Stimulated activated CD4-positive, alpha-beta T cell treated with anti-CD3 and anti-CD28 coated beads, Interleukin-4, amount 100 ng/mL, for 4 hours (primary cell): ENCODE measurements around the gene SDHC.
A peak's percentile ranks its signal among the peaks of the same experiment; 100 is the strongest.
"Not testable (repeated sequence)": the region's sequence is repeated elsewhere in the genome, so short reads cannot be mapped to it uniquely, and the experiment has no call there.

Source experiments
- DNase-seq, 2 experiments: peaks; one replicate each; pipeline ENCODE4 v3.0.0-alpha.2; 2020

Gene SDHC

GRCh38 chr1:161313554-161314200 lies 504 bp upstream of the SDHC start:
- DNase-seq, result no peak

GRCh38 chr1:161315841-161316674 lies 1.9 kb downstream of the SDHC start:
- not testable (repeated sequence) for DNase-seq

DNA sequence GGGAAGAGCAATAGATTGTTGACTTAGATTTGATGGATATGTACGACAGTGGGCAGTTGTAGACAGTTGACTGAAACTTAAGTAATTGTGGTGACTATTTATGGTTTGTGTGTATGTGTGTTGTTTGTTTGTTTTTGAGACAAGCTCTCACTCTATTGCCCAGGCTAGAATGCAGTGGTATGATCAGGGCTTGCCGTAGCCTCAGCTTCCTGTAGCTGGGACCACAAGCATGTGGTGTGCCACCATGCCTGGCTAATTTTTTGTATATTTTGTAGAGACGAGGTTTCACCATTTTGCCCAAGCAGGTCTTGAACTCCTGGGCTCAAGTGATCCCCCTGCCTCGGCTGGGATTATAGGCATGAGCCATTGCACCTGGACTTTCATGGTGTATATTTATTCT lies 9.8 kb downstream of the SDHC start:
- DNase-seq, result no peak

DNA sequence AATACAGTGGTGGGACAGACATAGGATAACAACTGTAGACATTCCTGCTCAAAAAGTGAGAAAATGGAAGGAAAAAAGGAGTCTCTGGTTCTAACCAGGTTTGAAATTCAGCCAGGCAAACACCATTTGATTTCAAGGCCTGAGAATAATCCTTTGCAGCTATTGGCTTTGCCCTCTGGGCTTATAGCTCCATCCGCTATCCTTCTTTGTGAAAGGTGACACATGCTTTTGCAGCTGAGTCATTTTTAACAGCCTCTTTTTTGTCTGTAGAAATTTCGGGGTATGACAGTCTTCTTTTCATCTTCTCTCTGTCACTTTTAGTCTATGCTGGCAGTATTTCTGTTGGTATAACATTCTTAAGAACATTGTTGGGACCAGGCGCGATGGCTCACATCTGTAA lies 16.2 kb downstream of the SDHC start:
- no peak for DNase-seq

GRCh38 chr1:161333166-161333565 lies 19.0 kb downstream of the SDHC start:
- no peak for DNase-seq

DNA sequence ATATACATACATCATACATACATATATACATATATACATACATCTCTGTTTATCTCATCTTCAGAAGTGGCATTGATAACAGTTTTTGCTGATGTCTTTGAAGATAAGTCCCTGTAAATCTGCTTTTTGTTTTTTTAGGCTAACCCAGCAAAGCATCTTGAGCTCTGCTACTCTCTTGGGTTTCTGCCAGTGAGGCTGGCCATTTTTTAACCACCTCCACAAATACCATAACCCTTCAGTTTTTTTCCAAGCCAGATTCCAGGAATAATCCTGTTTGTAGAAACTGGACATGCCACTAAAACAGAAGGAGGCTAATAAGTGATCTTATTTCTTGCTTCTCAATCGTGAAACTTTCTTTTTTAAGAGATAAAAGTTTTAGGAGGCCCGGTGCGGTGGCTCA lies 21.6 kb downstream of the SDHC start:
- no peak for DNase-seq

- DNase-seq, result no peak
Measured at GRCh38 chr1:161342177-161342576, 28.0 kb downstream of the SDHC start.

GRCh38 chr1:161342821-161343220 lies 28.6 kb downstream of the SDHC start:
- no peak for DNase-seq

DNA sequence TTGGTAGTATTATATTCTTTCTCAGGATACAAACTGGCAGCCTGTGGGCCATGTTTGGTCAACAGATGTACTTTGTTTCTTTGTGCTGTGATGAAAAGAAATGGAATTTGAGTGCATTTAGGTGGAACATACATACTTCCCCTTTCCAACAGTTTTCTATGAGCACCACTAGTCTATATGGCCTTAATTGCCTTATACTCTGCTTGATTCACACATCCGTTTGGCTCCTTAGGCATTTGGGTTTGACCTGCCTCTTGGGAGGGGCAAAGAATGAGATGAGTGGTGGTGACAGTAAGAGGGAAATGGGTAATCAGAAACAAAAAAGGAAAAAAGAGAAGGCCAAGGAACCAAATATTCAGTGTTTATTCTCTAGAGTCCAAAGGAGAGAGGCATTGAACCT lies 36.5 kb downstream of the SDHC start:
- no peak for DNase-seq

GRCh38 chr1:161351482-161351881 lies 37.3 kb downstream of the SDHC start:
- DNase-seq, result no peak

DNA sequence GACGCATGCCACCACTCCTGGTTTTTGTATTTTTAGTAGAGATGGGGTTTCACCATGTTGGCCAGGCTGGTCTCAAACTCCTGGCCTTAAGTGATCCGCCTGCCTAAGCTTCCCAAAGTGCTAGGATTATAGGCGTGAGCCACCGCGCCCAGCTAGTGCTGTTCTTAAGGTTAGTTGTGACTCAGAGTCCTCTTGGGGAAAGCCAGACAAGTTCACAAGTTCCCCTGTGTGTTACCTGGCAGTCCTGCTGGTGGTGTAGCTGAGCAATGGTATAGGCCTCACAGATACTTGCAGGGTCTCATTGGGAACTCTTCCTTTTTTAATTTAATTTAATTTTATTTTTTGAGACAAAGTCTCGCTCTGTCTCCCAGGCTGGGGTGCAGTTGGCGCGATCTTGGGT lies 42.9 kb downstream of the SDHC start:
- DNase-seq, result no peak

DNA sequence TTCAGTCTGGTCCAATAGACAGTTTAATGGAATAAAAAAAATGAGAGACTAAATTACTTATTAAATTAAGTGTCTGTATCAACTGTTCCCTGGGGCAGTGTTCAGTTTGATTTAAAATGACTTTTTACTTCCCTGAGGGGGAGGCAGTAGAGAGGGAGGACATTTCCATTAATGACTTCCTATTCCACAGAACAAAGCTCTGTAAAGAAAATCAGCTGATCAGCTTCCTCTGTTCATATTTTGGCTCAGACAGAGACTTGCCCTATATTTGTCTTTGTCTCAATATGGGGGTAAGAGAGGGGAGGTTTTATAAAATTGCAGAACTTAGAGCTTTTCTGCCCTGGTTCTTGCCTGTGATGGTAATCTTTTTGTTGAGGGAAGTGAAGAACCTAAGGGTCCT lies 45.1 kb downstream of the SDHC start:
- DNase-seq, result no peak

DNA sequence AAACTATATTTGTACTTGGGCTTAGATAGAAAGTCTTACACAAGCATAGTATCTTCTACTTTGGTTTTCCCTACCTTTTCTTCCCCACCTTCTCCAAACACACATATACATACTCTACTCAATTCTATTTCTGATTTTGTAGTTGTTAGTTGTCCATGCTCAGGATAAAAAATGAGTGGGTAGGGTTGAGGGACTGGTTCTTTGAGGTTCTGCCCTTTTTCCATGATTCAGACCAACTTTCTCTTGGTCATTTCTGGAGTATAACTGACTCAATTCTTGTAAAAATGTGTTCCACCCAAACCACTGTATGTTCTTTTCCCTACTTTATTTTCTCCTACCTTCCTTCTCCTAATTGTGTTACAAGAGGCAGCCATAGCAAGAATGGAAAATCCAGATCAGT lies 50.2 kb downstream of the SDHC start:
- no peak for DNase-seq

DNA sequence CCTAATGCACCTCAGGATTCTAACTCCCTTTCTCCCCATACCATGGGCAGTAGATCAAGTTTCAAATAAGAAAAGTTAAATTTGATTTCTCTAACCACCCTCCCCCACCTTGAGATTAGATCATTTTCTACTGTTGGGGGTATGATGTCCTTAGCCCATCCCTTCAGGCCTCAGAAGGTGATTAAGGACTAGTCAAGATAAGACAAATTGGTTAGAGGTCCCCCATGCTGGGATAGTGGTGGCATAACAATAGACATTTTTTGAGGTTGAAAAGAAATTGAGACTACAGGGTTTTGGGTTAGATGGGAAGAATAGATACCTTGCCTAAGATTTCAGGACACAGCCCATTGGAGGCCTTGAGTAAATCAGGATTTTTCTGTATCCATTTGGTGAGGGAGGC lies 51.0 kb downstream of the SDHC start:
- no peak for DNase-seq

GRCh38 chr1:161367684-161368400 lies 53.7 kb downstream of the SDHC start, which contains the start of gene CFAP126:
Gene CFAP126 (minus strand): TSS chr1:161367876. CDS start chr1:161367868, 8 bp downstream.
- DNase-seq, result peak in 1 of 2 experiments; percentile 39

DNA sequence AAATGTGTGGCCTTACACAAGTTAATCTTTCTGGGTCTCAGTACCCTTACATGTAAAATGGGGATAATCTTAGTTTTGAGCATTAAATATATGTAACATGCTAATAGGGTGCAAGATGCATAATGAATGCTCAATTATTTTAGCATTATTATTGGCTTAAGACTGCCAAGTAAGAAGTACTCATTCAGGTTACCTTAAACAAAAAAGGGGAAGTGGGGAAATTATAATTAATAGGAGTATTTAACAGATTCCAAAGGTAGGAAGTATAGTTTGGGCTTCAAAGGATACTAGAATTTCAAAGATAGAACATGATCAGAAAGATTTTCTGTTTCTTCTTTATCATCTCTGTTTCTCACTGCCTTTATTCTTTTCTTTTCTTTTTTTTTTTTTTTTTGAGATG lies 59.3 kb downstream of the SDHC start:
- DNase-seq, result no peak

DNA sequence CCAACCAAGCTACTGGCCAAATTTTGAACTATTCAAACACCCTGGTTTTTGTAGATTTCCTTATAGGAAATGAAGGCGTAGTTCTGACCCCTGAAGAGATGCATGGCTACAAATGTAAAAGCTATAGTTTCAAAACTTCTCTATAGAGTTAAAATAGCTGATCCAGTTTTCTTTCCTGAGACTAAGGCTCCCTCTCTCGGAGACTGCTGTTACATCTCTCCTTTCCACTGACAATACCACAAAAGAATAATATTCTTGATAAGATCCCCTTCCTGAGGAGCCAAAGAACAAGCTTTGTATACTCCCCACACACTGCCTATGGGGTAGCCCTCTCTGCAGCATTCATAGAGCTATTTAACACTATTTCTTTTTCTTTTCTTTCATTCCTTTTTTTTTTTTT lies 60.2 kb downstream of the SDHC start:
- DNase-seq, result no peak

GRCh38 chr1:161378014-161378413 lies 63.8 kb downstream of the SDHC start:
- no peak for DNase-seq

GRCh38 chr1:161379071-161379470 lies 64.9 kb downstream of the SDHC start:
- DNase-seq, result no peak

DNA sequence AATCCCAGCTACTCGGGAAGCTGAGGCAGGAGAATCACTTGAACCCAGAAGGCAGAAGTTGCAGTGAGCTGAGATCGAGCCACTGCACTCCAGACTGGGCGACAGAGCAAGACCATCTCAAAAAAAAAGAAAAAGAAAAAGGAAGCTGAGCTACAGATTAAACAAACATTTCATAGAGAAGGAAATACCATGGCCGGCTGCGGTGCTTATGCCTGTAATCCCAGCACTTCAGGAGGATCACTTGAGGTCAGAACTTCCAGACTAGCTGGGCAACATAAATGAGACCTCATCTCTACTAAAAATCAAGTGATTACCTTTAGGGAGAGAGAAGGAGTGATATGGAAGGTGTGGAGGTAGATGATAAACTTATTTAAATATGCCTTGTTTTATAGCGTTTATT lies 67.5 kb downstream of the SDHC start:
- DNase-seq, result no peak

DNA sequence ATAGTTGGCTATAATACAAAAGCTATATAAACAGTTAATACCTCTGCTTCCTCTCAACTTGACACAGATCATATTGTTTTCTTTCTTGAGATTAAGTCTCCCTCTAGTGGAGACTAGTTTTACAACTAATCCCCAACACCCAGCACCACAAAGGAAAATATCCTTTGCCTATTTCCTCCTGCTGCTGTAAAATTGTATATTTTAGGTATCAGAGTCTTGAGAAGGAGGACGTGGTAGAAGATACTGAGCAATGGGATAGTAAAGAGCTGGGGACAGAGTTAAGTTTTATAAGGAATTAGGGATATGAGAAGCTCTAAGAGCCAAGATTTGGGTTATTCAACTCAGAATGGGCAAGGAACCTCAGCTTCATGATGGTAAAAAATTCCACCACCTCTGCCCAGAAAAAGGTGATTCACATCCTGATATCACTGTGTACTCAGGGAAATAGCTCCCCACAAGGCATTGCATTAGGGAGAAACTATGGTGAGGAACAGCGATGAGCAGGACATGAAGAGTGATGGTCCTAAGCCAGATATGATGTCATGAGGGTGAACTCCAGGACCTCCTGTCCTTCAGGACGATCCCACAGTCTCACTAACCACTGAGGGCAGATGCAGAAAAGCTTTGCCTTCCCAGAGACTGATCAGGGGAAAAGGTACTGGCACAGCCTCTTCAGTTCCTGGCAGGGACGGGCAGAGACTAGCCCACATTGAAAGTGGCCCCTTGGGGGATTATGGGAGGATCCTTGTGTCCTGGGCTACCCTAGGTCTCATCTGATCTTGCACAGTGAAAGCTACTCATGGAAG lies 68.2 kb downstream of the SDHC start:
- no peak for DNase-seq

DNA sequence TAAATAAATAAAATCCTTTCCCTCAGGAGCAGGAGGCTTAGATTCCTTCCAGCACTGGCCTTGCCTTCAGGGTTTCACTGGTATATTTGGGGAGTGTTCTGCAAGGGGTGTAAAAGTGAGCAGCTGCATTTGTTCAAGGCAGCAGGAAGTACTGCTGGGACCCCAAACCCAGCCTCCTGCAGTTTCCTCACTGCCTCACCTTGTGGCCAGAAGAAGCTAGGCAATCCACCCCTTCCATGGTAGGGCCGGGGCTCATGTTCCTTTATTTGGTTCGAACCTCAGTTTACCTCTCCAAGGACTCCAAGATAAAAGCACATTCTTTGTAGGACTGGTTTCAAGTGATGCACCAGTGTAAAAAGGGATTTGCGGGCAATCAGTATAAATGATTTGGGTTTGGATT lies 74.5 kb downstream of the SDHC start:
- no peak for DNase-seq

- DNase-seq, result not testable (repeated sequence)
Measured at GRCh38 chr1:161389158-161389557, 75.0 kb downstream of the SDHC start.
